Mucosa of rectum (tissue), 2 donors: ENCODE data around the gene RUNX1.

Experiments used
- H3K27ac ChIP-seq, 2 donors: one replicate each; pipeline ENCODE4 v1.7.0; 2013; ENCODE audit warnings: inconsistent platforms in 2 of 2, low read depth in 2 of 2, low read length in 2 of 2
- H3K27me3 ChIP-seq, 2 donors: one replicate each; pipeline ENCODE4 v1.7.0; 2013; ENCODE audit warnings: low read length in 2 of 2; ENCODE audit not compliant: control insufficient read depth in 2 of 2, insufficient read depth in 2 of 2
- H3K36me3 ChIP-seq, 2 donors: one replicate each; pipeline ENCODE4 v1.7.0; 2013; ENCODE audit warnings: low read length in 2 of 2; ENCODE audit not compliant: control insufficient read depth in 2 of 2, insufficient read depth in 2 of 2
- H3K4me1 ChIP-seq, 2 donors: one replicate each; pipeline ENCODE4 v1.7.0; 2013; ENCODE audit warnings: low read length in 2 of 2, mild to moderate bottlenecking in 1 of 2; ENCODE audit not compliant: control insufficient read depth in 2 of 2, insufficient read depth in 2 of 2
- H3K4me3 ChIP-seq, 2 donors: one replicate each; pipeline ENCODE4 v1.7.0; 2013; ENCODE audit warnings: low read length in 2 of 2
- H3K9ac ChIP-seq, 2 donors: one replicate each; pipeline ENCODE4 v1.7.0; 2013; ENCODE audit warnings: low read length in 2 of 2, low read depth in 1 of 2, mild to moderate bottlenecking in 1 of 2
- H3K9me3 ChIP-seq, 2 donors: one replicate each; pipeline ENCODE4 v1.7.0; 2013; ENCODE audit warnings: low read length in 2 of 2; ENCODE audit not compliant: control insufficient read depth in 2 of 2
- donor health status: healthy.
- donor health status: Normal muscosa, but diverticular disease.

Gene RUNX1

DNA sequence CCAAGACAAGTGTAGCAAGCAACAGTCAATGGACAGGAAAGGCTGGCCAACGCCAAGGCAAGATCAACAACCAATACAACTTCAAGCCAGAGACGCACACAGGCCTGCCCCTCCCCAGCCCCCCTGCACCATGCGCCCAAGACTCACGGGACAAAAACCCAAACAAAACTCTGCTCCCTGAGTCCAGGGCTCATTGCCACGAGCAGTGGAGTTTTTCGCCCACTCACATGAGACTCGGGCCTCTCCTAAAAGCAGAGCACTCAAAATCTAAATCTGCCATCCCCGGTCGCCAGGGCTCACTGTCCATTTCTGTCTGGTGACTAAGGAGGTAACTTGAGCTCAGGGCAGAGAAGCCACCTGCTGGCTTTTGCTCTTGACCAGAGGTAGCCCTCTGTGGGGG, 205.5 kb downstream of the RUNX1 start:
- H3K27ac ChIP-seq, result no peak overlapping the region
- H3K4me1 ChIP-seq, result peaks cover 25 to 28% of the 10 kb centered on the region in 2 donors
- H3K9ac ChIP-seq, result no peak overlapping the region
- H3K4me3 ChIP-seq, result no peak overlapping the region
- H3K9me3 ChIP-seq, result no peaks in the 10 kb centered on the region
- H3K36me3 ChIP-seq, result peaks cover 7 to 16% of the 10 kb centered on the region in 2 donors
- H3K27me3 ChIP-seq, result no peaks in the 10 kb centered on the region

DNA sequence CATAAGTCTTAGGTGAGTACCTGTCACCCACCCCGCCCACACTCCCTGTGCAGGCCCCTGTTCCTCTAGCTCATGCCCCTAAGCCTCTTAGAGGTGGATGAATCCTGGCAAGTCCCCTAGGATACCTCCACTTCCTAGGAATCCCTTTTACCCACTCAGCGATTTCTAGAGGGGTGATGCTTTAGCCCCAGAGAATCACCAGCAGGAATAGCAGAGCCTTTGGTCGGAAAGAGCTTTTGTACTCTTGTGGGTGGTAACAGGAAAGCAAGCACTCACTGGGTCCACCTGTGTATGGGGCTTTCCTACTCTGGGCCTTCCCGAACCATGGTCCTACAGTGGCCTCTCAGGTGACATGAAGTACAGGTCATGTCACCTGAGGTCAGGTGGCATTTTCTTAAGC, 207.9 kb downstream of the RUNX1 start:
- peaks cover 16 to 20% of the 10 kb centered on the region in 2 donors for H3K4me1 ChIP-seq
- peaks cover 9 to 18% of the 10 kb centered on the region in 2 donors for H3K36me3 ChIP-seq
- no peak overlapping the region for H3K27ac ChIP-seq
- no peak overlapping the region for H3K4me3 ChIP-seq
- H3K9me3 ChIP-seq, result no peaks in the 10 kb centered on the region
- no peaks in the 10 kb centered on the region for H3K27me3 ChIP-seq
- H3K9ac ChIP-seq, result no peak overlapping the region

DNA sequence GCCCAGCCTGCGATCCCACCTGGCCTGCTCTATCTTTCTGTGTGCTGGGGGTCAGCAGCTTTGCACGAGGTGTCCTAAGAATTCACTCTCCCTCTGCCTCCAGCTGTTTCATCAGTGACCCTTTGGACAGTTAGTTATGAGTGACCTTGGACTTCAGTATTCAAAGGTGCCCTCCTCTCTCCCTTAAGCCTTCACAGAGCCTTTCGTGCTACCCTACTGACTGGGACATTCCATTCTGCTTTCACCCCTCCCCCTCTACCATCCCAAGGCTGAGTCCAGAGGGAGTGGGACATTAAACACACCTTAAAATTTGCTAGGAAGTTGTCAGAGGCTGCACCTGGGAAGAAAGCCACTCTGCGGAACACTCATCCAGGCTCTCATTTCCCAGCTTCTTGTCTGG, 208.4 kb downstream of the RUNX1 start:
- Histone ChIP-seq H3K4me3 (no peak overlapping the region), H3K36me3 (peaks cover 9 to 18% of the 10 kb centered on the region in 2 donors), H3K4me1 (peaks cover 11 to 16% of the 10 kb centered on the region in 2 donors), H3K9me3 (no peaks in the 10 kb centered on the region), H3K9ac (no peak overlapping the region), H3K27me3 (no peaks in the 10 kb centered on the region), H3K27ac (no peak overlapping the region)

DNA sequence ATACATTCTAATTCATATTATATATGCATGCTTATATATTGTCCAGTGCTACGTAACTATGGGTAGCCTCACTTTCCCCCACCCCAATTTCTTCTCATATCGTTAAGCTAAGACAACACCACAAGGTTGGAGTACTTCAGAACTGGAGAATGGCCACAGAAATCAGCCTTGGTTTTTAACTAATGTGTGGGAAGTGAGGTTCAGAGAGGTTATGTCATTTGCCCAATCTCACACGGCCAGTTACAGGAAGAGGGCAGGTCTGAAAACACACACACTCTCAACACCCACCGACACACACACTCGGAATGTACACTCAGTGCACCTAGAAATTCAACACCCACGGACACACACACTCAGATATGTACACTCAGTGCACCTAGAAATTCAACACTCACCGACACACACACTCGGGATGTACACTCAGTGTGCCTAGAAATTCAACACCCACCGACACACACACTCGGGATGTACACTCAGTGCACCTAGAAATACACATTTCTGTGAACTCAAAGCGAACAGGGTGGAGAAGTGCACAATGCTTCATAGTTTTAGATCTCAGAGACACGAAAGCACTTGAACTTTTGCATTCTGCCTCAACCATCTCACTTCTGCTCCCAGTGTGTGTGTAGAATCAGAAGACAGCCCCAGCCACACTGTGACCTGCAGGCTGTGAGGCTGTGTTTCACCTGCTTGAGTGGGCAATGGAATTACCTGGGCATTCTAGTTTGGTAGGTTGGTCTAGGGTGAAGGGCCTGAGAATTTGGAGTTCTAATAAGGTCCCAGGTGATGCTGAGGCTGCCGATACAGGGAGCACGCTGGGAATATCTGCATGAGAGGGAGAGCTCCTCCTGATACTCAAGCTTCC, 209.9 kb downstream of the RUNX1 start:
- H3K27ac ChIP-seq, result no peak overlapping the region
- H3K36me3 ChIP-seq, result peaks cover 11 to 16% of the 10 kb centered on the region in 2 donors
- H3K4me1 ChIP-seq, result peaks cover 0 to under 1% of the 10 kb centered on the region in 2 donors

DNA sequence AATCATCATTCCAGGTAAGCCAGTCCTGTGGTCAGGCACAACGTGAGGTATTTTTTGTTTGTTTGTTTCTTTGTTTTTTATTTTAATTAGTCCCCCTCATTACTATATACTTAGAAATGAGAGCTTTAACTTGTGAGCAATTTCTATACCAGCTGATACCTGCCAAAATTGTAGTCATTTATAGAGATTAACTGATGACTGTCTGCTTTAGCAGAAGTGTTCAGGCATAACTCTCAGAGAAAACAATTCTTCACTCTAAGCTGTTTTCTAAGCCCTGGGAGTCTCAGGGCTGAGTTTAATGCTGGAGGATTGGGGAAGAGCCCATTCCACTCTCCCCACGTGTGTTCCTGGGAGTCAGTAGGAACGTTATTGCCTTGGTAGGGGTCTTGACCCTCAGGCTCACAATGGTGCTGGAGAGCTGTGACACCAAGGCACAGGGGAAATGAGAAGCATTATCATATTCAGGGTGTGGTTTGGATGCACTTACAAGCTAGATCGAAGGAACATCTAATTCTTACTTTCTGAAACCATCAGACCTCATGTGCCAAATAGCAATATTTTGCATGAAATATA, 212.1 kb downstream of the RUNX1 start:
- H3K9ac ChIP-seq, result no peak overlapping the region
- no peaks in the 10 kb centered on the region for H3K9me3 ChIP-seq
- H3K4me1 ChIP-seq, result no peaks in the 10 kb centered on the region
- no peak overlapping the region for H3K4me3 ChIP-seq
- H3K27ac ChIP-seq, result no peak overlapping the region
- no peaks in the 10 kb centered on the region for H3K27me3 ChIP-seq
- H3K36me3 ChIP-seq, result peaks cover 15 to 29% of the 10 kb centered on the region in 2 donors

More for the DNA sequence above, 209.9 kb downstream of the RUNX1 start:
- Histone ChIP-seq H3K9ac (no peak overlapping the region), H3K27me3 (no peaks in the 10 kb centered on the region), H3K9me3 (no peaks in the 10 kb centered on the region), H3K4me3 (no peak overlapping the region)

DNA sequence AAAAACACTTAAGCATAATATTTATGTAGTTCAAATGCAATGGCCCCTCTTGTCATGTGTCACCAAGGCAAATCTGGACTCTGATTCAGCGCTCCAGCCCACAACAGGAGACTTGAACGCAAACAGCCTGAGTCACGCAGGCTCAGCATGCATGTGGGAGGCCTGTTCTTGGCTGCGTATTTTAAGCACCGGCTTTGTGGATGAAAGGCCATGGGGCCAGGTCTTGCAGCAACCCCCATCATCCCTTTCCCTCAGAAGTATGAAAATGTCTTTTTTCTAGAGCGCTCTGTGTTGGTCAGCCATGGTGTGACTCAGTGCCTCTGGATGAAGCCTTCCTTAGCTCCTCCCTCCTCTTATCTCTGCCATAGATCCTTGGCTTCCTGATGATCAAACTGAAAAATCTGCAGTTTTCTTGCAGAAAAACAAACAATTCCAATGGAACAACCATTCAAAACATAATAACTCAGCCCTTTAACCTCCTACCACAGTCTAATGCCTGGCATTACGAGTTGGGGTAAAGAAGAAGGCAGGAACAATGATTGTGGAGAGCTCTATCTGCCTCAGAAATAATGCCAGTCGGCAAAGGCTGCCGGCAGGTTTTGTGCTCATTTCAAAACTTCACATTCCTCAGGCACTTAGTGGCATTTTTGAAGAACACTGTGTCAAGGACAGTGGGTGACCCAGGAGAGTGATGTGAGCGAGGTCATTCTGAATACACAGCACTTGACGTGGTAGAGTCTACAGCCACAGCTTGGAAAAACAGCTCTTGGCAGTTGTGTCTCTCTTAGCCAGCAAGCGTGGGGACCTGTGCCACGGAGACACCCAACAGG, 212.8 kb downstream of the RUNX1 start:
- Histone ChIP-seq H3K36me3 (peaks cover 15 to 30% of the 10 kb centered on the region in 2 donors), H3K9me3 (no peaks in the 10 kb centered on the region), H3K9ac (no peak overlapping the region), H3K4me1 (no peaks in the 10 kb centered on the region), H3K4me3 (no peak overlapping the region), H3K27me3 (no peaks in the 10 kb centered on the region), H3K27ac (no peak overlapping the region)

DNA sequence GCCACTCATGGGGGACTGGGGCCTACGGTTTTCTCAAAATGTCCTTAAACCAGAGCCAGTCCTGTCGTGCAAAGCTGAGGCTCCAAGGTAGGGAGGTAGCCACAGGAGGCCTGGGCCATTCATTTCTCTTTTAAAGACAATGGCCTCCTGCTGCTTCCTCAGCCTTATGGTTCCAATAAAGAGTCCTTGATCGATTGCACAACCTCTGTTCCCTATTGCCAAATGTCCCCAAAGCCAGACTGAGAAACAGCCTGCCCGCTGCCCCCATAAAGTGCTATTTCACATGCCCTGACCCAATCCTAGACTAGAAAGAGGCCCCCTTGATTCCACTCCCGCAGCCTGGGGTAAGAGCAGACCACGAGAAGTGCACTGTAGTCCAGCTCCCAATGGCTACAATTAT, 213.6 kb downstream of the RUNX1 start:
- Histone ChIP-seq H3K4me3 (no peak overlapping the region), H3K9ac (no peak overlapping the region), H3K36me3 (peaks cover 12 to 32% of the 10 kb centered on the region in 2 donors), H3K27me3 (no peaks in the 10 kb centered on the region), H3K4me1 (no peaks in the 10 kb centered on the region), H3K9me3 (no peaks in the 10 kb centered on the region), H3K27ac (no peak overlapping the region)

DNA sequence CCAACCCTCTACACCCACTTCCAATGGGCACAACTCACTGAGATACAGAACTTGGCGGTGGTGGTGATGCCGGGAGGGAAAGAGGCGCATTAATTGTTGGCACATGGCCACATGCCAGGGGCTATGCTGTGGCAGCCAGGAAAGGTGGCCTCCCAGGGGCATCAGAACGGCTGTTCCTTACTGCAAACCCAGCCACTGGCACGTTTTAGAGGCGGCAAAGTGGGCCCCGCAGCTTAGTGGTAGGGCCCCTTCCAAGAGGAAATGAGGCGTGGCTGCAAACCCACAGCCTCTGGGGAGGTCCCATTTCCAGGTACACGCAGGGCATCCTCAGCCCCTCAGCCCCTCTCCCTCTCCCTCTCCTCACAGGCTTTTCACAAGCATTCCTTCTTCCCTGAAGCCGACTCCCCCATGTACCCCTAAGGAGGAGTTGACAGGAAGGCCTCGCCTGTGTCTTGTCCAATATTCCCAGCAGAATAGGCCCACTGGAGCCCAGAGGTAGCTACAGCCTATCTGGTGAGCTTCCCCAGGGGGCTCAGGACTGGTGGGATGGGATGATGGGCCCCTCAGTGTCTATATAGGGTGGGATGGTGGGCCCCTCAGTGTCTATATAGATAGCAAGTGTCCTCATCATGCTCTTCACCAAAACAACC, 214.1 kb downstream of the RUNX1 start:
- H3K9me3 ChIP-seq, result no peaks in the 10 kb centered on the region
- no peak overlapping the region for H3K27ac ChIP-seq
- no peaks in the 10 kb centered on the region for H3K27me3 ChIP-seq
- H3K9ac ChIP-seq, result no peak overlapping the region
- peaks cover 7 to 34% of the 10 kb centered on the region in 2 donors for H3K36me3 ChIP-seq
- no peak overlapping the region for H3K4me3 ChIP-seq
- H3K4me1 ChIP-seq, result no peaks in the 10 kb centered on the region

DNA sequence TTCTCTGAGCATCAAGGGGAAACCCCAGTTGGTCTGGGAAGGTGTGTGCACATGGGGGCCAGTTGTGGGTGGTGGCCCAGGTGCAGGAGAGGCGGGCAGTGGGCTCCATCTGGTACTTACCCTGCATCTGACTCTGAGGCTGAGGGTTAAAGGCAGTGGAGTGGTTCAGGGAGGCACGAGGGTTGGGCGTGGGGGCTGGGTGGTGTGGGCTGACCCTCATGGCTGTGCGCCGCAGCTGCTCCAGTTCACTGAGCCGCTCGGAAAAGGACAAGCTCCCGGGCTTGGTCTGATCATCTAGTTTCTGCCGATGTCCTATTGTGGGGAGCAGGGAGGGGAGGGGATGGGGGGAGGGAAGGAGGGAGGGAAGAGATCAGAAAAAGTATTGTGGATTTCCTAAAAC, 214.8 kb downstream of the RUNX1 start:
- Histone ChIP-seq H3K4me3 (no peak overlapping the region), H3K4me1 (no peaks in the 10 kb centered on the region), H3K27ac (no peak overlapping the region), H3K9me3 (no peaks in the 10 kb centered on the region), H3K27me3 (no peaks in the 10 kb centered on the region), H3K9ac (no peak overlapping the region), H3K36me3 (peaks cover 11 to 32% of the 10 kb centered on the region in 2 donors)
